Bronchial epithelial cell (primary cell): ENCODE measurements around the gene NPEPPS. TPM values are rescaled to one million over a fixed set of nuclear protein-coding genes. Genes with fewer than 3 reads are reported as not detected.
A peak's percentile ranks its signal among the peaks of the same experiment; 100 is the strongest.
"Not testable (repeated sequence)": the region's sequence is repeated elsewhere in the genome, so short reads cannot be mapped to it uniquely, and the experiment has no call there.

ENCODE experiments used
- DNase-seq: peaks from one replicate; pipeline ENCODE4 v3.0.0-alpha.2; 2010; ENCODE audit warnings: low read depth
- FAIRE-seq: peaks from 2 replicates; lab custom pipeline; 2011; peaks lifted over from hg19 to GRCh38; lab: Jason Lieb, UNC
- H3K27me3 ChIP-seq: 2 replicates; pipeline ENCODE4 v1.5.1; 2011; ENCODE audit warnings: low read length; ENCODE audit not compliant: control insufficient read depth, insufficient read depth
- H3K36me3 ChIP-seq: 2 replicates; pipeline ENCODE4 v1.5.1; 2011; ENCODE audit warnings: low read length; ENCODE audit not compliant: control insufficient read depth, insufficient read depth
- H3K4me3 ChIP-seq: 2 replicates; pipeline ENCODE4 v1.5.1; 2011; ENCODE audit warnings: mild to moderate bottlenecking, low read depth, low read length, control low read depth
- total RNA-seq: library from RNA; depleted of rRNA; stranded (reverse); fragments of >200 nt; gene quantifications from 2 replicates; pipeline ENCODE4 v1.2.1, GENCODE V29; 2014
- TF ChIP-seq, protein P1 (sequence below): IDR thresholded peaks from 2 replicates; pipeline ENCODE4 v1.5.1; 2011; ENCODE audit warnings: mild to moderate bottlenecking, moderate library complexity, low read length, control low read depth, inconsistent platforms; ENCODE audit not compliant: insufficient read depth, severe bottlenecking

Gene NPEPPS, protein sequence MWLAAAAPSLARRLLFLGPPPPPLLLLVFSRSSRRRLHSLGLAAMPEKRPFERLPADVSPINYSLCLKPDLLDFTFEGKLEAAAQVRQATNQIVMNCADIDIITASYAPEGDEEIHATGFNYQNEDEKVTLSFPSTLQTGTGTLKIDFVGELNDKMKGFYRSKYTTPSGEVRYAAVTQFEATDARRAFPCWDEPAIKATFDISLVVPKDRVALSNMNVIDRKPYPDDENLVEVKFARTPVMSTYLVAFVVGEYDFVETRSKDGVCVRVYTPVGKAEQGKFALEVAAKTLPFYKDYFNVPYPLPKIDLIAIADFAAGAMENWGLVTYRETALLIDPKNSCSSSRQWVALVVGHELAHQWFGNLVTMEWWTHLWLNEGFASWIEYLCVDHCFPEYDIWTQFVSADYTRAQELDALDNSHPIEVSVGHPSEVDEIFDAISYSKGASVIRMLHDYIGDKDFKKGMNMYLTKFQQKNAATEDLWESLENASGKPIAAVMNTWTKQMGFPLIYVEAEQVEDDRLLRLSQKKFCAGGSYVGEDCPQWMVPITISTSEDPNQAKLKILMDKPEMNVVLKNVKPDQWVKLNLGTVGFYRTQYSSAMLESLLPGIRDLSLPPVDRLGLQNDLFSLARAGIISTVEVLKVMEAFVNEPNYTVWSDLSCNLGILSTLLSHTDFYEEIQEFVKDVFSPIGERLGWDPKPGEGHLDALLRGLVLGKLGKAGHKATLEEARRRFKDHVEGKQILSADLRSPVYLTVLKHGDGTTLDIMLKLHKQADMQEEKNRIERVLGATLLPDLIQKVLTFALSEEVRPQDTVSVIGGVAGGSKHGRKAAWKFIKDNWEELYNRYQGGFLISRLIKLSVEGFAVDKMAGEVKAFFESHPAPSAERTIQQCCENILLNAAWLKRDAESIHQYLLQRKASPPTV
- 84.2 and 95.0 TPM in 2 replicates for total RNA-seq

DNA sequence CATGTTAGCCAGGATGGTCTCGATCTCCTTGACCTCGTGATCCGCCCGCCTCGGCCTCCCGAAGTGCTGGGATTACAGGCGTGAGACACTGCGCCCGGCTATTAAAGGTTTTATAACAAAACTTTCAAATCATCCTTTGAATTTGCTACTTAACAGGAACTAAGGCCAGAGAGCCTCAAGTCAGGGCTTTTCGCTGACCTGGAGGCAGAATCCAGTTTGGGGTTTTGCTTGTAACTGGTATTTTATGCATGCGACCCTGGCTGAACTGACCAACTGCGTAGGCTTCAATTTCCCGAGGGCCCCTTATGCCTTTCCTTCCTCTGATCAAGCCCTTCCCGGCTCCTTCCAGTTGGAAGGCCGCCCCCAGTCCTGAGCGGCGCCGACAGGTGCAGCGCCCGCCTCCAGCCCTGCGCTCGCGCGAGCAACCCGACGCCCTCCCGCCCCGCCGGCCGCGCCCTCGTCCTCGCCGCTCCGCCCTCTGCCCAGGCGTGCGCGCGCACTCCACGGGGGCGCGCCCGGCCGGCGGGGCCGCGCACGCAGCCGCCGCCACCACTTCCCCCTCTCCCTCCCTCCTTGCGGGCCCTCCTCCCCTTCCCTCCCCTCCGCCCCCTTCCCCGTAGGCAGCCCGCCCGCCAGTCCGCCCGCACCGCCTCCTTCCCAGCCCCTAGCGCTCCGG is at the start of gene NPEPPS:
Gene NPEPPS, plus strand, starts transcription at position 552 of the 676 bp plus-strand sequence. CDS start 193 bp downstream, outside the sequence.
- FAIRE-seq, H3K27me3 ChIP-seq, H3K36me3 ChIP-seq: not testable (repeated sequence)
- H3K4me3 ChIP-seq: peak within 1 kb of the TSS; percentile 61
- DNase-seq: peak; percentile 52

DNA sequence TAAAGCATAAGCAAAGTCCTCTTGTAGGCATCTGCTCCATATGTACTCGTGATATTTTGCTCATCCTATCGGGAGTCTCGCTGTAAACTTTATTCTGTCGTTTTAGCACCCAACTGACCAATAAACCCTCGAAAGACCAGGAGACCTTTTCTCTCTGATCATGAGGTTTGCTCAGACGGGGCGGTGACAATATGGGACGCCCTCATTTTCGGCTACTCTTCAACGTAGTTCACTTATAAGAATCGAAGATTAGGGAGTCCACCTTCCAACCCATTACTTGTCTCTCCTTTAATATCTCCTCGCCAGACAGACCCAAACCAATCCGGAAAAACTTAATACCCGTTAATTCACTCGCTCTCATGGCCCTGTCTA is 39.1 kb upstream of the NPEPPS start:
- H3K36me3 ChIP-seq, FAIRE-seq, DNase-seq, H3K27me3 ChIP-seq: not testable (repeated sequence)
- peak overlapping the region; percentile 38 for H3K4me3 ChIP-seq

DNA sequence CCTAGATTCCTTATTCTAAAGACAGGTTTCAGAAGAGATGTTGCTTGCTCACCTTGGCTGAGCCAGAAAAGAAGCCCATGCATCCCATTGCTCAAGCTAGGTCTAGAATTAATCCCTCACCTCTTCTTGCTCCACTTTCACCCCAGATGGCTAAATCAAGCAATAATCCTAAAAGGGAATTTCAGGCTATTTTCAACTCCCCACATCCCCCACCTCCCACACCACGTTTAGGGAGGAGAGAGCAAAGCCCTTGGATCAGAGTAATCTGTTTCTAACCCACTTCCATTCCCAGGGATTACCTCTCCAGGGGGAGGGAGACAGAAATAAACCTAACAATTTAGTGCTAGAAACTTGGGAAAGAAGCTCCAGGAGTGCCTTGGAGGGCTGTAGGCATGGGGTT is 31.8 kb upstream of the NPEPPS start:
- not testable (repeated sequence) for FAIRE-seq, H3K27me3 ChIP-seq, H3K4me3 ChIP-seq, H3K36me3 ChIP-seq, DNase-seq

DNA sequence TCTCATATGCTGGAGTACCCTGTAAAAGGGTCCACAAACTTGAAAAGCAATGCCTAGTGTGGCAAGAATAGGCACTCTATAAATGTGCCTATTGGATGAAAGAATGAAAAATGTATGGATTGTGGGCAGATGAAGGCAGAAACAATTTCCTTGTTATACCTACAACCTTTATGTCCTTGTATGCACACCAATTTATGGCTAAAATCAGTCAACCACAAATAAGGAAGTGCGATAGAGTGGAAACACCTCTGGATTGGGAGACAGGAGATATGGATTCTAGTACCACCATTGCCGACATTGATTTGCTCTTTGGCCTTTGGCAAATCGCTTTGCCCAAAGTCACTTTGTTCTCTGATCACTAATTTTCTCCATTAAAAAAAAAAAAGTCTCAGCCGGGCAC is 31.4 kb upstream of the NPEPPS start:
- FAIRE-seq, H3K27me3 ChIP-seq, DNase-seq: not testable (repeated sequence)

GRCh38 chr17:47500620-47501019 is 30.3 kb upstream of the NPEPPS start:
- not testable (repeated sequence) for H3K36me3 ChIP-seq, H3K27me3 ChIP-seq, H3K4me3 ChIP-seq, FAIRE-seq
- DNase-seq: peak; percentile 27
- TF ChIP-seq, protein P1, sequence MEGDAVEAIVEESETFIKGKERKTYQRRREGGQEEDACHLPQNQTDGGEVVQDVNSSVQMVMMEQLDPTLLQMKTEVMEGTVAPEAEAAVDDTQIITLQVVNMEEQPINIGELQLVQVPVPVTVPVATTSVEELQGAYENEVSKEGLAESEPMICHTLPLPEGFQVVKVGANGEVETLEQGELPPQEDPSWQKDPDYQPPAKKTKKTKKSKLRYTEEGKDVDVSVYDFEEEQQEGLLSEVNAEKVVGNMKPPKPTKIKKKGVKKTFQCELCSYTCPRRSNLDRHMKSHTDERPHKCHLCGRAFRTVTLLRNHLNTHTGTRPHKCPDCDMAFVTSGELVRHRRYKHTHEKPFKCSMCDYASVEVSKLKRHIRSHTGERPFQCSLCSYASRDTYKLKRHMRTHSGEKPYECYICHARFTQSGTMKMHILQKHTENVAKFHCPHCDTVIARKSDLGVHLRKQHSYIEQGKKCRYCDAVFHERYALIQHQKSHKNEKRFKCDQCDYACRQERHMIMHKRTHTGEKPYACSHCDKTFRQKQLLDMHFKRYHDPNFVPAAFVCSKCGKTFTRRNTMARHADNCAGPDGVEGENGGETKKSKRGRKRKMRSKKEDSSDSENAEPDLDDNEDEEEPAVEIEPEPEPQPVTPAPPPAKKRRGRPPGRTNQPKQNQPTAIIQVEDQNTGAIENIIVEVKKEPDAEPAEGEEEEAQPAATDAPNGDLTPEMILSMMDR: peak; percentile 32

More for the DNA sequence above, 31.4 kb upstream of the NPEPPS start:
- not testable (repeated sequence) for H3K4me3 ChIP-seq, H3K36me3 ChIP-seq

- H3K36me3 ChIP-seq, H3K27me3 ChIP-seq, H3K4me3 ChIP-seq: not testable (repeated sequence)
- DNase-seq (peak; percentile 38), FAIRE-seq (peak; percentile 36)
These were observed 28.7 kb upstream of the NPEPPS start for GRCh38 chr17:47502122-47502731.

DNA sequence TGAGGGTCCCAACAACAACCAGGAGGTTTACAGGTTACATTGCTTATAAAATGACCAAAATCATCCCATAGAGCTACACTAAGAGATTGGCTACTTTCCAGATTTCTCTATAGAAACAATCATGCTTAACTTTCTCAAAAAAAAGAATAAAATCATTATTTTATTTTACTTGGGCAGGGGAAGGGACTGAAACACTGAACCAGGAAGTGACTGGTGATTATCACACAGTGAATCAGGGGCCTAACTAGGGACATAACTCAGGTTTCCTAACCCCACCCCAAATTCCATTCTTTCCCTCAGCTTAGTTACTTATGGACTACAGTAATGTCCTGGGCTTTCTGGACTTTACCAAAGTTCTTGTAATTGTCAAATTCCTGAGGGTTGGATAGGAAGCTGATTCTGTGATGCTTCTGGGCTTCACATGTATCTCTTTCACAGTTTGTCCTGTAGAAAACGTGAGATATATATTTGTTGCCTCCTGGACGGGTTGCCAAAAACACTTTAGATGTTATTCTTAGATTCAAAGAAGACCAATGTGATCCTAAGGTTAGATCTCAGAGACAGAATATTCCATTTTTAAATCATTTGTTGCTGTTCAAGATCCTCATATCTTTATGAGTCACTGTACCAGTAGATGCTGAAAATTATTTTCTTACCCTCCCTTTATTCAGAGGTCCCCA is 28.0 kb upstream of the NPEPPS start:
- FAIRE-seq, H3K36me3 ChIP-seq, H3K27me3 ChIP-seq, H3K4me3 ChIP-seq: not testable (repeated sequence)
- DNase-seq: peak; percentile 65

DNA sequence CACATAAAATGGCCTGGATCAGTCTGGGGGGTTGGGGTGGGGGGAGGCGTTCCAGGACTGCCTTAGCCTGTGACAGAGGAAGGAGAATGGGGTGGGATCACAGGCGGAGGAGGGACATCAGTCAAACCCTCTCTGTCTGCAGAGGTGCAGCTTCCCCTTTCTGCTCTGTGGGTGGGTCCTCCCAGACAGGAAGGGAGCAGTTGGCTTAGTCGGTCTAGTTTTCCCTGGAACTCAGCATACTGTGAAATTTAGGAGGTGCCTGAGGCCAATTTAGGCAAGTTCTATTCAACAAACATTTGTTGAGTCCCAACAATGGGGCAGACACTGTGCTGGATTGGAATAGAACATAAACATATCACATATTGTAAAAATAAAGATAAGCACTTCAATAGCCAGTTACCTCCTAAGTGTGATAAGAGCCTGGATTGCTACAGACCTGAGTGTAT is 19.2 kb upstream of the NPEPPS start:
- not testable (repeated sequence) for H3K36me3 ChIP-seq, FAIRE-seq, H3K27me3 ChIP-seq, H3K4me3 ChIP-seq
- peak; percentile 54 for DNase-seq

DNA sequence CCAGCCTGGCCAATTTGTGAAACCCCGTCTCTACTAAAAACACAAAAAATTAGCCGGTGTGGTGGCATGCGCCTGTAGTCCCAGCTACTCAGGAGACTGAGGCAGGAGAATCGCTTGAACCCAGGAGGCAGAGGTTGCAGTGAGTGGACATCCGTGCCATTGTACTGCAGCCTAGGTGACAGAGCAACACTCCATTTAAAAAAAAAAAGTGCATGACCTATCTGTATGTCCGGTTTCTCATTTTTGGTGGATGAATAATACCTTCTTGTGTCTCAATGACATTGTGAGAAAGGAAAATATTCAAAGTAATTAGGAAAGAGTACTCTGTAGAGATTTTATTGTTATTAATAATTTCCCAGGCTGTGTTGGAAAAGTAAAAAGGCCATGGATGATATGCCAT is 17.6 kb upstream of the NPEPPS start:
- not testable (repeated sequence) for H3K4me3 ChIP-seq, FAIRE-seq, H3K27me3 ChIP-seq, H3K36me3 ChIP-seq
- DNase-seq: peak; percentile 36

- not testable (repeated sequence) for H3K4me3 ChIP-seq, H3K27me3 ChIP-seq, H3K36me3 ChIP-seq, FAIRE-seq
- DNase-seq: peak; percentile 75
These were observed 12.0 kb upstream of the NPEPPS start for GRCh38 chr17:47518880-47519279.

- FAIRE-seq, DNase-seq, H3K27me3 ChIP-seq: not testable (repeated sequence)
These were observed 11.5 kb upstream of the NPEPPS start for GRCh38 chr17:47519365-47519764.

GRCh38 chr17:47520279-47520678 is 10.6 kb upstream of the NPEPPS start:
- not testable (repeated sequence) for DNase-seq, H3K36me3 ChIP-seq, FAIRE-seq, H3K4me3 ChIP-seq, H3K27me3 ChIP-seq

More at GRCh38 chr17:47519365-47519764, 11.5 kb upstream of the NPEPPS start:
- not testable (repeated sequence) for H3K36me3 ChIP-seq, H3K4me3 ChIP-seq
